Suppressor macrophage treated with lipopolysaccharide for 4 hours (primary cell): Measurements from ENCODE around the gene ACOT9.
"Not testable (repeated sequence)": the region's sequence is repeated elsewhere in the genome, so short reads cannot be mapped to it uniquely, and the experiment has no call there.

Experiments used
- DNase-seq: peaks from one replicate; pipeline ENCODE4 v3.0.0-alpha.2; 2020

The ACOT9 gene, protein sequence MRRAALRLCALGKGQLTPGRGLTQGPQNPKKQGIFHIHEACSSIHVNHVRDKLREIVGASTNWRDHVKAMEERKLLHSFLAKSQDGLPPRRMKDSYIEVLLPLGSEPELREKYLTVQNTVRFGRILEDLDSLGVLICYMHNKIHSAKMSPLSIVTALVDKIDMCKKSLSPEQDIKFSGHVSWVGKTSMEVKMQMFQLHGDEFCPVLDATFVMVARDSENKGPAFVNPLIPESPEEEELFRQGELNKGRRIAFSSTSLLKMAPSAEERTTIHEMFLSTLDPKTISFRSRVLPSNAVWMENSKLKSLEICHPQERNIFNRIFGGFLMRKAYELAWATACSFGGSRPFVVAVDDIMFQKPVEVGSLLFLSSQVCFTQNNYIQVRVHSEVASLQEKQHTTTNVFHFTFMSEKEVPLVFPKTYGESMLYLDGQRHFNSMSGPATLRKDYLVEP

DNA sequence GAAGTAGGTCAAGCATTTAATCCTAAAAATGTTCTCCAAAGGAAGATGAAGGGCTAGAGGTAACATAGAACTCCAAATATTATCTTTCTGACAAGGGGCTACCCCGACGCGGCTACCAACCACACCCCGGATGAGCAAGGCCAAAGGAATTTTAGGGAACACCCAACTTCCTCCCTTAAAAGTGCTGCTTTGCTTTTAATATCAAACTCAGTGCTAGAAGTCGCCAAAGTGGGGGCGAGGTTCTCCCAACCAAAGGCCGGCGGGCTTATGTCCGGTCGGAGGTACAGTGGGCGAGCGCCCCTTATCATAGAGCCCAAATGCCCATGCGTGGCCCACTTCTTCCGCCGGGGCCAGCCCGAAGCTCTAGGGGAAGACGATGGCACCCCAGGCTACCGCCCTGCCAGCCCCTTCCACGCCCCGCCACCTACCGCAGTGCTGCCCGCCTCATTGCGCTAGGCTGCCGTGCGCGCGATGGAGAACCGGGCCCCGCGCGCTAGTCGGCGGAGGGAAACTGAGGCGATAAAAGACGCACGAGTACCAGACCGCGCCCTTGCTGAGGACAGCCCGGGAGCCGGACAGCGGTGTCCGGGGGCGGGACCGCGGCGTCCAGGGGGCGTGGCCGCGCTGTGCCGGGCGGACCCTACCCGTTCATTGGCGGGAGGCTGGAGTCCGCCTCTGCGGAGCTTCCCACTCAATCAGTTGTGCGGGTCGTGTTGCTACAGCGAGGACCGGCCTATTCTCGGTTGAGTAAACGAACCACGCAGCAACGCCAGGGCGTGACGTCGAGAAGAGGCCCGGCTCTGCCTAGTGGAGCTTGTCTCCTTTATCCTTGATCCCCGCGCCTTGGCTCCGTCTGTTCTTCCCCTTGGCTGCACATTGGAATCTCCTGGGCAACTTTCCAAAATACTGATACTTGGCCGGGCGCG is at the start of gene ACOT9:
TSS of gene ACOT9 (minus strand) at position 580 of the 926 bp plus-strand sequence. CDS start at position 448, 132 bp downstream.
- DNase-seq: peak; percentile 95

DNA sequence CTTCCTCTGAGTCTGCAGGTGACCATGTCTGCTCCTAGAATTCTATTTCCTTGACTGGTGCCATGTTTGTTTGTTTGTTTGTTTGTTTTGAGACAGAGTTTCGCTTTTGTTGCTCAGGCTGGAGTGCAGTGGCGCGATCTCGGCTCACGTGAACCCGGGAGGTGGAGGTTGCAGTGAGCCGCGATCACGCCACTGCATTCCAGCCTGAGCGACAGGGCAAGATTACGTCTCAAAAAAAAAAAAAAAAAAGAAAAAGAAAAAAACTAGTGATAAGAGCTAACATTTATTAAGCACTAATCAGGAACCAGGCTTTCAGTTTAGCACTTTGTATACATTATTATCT is 47.0 kb upstream of the ACOT9 start:
- no peak for DNase-seq

DNA sequence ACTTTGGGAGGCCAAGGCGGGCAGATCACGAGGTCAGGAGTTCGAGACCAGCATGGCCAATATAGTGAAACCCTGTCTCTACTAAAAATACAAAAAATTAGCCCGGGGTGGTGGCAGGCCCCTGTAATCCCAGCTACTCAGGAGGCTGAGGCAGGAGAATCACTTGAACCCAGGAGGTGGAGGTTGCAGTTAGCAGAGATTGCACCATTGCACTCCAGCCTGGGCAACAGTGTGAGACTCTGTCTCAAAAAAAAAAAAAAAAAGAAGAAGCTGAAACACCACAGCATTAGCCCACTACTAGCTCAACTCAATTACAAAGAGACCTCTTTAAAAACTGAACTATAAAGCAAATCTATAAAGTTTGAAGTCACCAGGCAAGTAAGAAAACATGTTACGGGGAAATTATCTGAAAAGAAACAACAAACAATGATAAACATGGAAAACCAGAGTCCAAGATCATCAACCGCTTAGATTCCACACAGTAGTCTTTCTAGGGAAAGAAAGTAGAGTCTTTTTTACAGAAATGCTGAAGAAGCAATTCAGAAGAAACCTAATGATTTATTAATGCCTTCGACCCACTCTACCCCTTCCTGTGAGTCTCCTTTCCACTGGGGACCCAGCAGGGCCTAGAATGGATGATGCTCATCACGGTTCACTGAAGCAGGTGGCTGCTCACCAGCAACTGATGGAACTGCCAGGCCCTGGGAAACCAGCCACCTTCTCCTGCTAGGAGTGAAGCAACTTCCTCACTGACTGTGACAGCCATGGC is 46.5 kb upstream of the ACOT9 start:
- no peak for DNase-seq

DNA sequence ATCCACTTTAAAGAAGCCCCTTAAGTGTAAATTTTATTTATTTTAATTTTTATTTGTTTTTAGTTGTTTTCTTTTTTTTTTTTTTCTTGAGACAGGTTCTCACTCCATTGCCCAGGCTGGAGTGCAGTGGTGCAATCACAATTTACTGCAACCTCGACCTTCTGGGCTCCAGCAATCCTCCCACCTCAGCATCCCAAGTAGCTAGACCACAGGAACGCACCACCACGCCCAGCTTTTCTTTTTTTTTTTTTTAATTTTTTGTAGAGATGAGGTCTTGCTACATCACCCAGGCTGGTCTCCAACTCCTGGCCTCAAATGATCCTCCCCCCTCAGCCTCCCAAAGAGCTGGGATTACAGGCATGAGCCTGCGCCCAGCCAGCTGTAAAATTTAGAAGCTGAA is 45.9 kb upstream of the ACOT9 start:
- DNase-seq: no peak

DNA sequence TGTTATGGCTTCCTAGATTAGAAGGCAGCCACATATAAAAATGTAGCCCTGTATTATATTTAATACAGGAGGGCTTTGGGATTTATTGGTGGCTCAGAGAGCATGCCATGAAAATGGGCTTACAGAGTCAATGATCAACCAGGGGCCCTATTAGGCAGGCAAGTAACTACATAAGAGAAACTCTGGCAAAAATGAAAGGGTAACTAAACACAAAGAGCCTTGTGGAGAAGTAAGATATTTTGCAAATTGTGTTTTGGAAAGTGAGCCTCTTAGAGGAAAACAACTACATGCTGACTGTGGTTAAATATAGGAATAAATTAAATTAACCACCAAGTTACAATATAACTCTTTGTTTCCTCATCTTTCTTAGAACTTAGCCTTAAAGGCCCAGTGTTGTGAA is 45.4 kb upstream of the ACOT9 start:
- peak; percentile 55 for DNase-seq

DNA sequence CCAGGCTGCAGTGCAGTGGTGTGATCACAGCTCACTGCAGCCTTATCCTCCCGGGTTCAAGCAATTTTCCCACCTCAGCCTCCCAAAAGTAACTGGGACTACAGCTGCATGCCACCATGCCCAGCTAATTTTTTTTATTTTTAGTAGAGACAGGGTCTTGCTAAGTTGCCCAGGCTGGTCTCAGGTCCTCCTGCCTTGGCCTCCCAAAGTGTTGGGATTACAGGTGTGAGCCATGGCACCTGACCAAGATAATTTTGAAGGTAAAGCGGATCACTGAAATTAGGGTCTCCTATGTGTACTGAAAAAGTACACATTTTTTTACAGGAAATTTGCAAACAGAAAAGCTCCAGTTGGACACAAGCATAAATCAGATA is 44.7 kb upstream of the ACOT9 start:
- no peak for DNase-seq

DNA sequence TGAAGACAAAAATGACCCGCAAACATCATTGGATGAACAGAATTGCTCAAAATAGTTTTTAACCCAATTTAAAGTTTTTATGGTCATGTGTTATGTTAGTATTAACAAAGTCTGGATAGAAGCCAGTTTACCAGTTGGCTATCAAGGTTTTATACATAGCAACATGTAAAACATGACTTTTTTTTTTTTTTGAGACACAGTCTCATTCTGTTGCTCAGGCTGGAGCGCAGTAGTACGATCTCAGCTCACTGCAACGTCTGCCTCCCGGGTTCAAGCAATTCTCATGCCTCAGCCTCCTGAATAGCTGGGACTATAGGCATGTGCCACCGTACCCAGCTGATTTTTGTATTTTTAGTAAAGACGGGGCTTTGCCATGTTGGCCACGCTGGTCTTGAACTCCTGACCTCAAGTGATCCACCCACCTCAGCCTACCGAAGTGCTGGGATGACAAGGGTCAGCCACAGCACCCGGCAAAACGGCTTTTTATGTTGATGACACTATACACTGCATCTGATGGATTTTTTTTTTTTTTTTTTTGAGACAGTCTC is 43.3 kb upstream of the ACOT9 start:
- peak; percentile 65 for DNase-seq

DNA sequence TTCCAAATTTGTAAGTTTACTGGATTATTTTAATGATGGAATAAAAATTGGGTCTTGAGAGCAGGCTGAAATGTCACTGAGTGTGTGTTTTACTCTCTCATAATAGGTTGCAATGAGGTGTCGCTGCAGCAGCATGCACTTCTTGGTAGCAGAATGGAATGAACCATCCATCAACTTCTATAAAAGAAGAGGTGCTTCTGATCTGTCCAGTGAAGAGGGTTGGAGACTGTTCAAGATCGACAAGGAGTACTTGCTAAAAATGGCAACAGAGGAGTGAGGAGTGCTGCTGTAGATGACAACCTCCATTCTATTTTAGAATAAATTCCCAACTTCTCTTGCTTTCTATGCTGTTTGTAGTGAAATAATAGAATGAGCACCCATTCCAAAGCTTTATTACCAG is 42.5 kb upstream of the ACOT9 start:
- peak; percentile 43 for DNase-seq

DNA sequence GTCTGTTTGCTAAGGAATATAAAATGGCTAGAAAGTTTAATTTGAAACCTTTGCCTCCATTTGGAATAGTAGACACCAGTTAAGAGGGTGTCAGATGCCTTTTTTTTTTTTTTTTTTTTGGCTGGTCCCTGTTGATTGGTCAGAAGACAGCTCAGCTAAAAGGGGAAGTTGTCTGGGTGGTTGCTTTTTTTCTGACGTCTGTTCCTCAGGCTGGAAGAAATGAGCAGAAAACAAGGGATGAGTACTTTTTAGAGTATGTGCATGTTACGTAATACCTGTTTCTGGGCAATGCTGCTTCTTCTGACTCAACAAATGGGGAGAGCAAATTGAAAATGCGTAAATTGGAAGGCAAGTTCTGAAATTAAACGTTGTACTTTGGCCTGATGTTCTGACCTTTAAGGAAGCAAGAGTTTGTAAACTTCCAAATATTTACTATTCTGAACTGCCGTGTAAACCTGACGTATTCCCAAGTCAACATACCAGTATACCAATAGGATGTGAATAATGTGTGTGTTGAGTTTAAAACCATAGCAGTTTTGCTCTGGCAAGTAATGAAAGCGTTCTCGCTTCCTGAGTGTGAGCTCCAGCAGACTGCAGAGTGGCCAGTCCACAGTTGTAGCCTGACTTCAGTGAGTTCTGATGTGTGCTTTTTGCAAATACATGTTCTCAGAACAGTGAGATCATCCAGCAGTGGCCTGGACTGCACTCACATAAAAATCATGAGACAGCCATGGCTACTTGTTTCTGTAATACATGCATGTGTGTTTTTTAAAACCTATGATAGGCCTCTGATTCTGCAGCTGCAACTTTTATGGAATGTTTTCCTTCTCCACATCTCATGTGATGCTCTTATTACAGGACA is 41.6 kb upstream of the ACOT9 start:
- peak; percentile 65 for DNase-seq

DNA sequence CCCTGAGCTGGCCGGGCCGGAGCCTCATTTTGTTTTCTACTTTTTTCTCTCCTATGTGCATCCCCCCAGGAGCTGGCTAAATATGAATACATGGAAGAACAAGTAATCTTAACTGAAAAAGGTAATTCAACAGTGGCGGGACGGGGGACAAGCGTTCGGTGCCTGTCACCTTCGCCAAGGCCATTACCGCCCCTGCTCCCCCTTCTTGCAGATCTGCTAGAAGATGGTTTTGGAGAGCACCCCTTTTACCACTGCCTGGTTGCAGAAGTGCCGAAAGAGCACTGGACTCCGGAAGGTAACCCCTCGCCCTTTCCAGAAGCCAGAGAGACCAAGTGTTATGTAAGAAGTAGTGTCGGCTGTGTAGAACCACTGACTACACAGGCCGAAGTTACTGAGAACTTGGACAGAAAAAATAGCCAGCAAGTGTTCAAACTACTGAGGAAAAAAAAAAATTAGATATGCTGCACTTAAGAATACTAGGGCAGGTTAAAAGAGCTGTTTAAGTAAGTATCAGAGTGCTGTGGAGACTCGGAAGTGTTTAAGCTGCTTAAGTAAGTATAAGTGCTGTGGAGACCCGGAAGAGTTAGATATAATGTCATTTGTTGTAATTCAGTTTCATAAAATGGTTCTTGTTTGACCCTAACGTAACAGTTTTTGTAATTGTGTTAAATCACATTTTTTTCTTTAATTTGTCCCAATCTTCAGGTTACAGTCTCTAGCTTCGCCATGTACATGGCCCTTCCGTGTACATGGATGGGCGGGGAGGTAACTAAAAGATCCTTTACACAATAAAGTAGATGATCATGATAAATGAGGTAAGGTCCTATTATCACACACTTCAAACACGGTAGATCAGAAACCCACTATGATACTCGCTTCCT is 40.8 kb upstream of the ACOT9 start:
- DNase-seq: peak; percentile 44

DNA sequence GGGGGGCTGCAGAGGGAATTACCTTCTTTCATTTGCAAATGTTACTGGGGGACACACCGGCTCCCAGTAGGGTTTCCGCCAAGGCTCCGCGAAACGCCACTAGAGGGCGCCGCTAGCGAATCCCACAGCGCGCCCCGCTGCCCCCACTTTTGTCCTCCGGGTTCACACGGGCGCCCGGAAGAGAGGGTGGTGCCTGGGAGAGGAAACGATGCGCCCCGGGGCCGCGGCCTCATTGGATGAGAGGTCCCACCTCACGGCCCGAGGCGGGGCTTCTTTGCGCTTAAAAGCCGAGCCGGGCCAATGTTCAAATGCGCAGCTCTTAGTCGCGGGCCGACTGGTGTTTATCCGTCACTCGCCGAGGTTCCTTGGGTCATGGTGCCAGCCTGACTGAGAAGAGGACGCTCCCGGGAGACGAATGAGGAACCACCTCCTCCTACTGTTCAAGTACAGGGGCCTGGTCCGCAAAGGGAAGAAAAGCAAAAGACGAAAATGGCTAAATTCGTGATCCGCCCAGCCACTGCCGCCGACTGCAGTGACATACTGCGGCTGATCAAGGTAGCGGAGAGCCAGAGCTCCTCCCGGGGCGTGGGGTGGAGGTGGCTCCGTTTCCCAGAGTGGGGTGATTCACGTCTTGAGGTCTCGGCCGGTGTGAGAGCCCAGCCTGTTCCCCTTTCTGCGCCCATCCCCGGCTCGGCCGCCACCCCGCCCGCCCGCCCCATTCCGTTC is 40.0 kb upstream of the ACOT9 start, which contains the start of gene SAT1:
TSS of gene SAT1 (plus strand) at position 311 of the 726 bp plus-strand sequence. CDS start at position 490, 179 bp downstream.
- DNase-seq: peak; percentile 97

DNA sequence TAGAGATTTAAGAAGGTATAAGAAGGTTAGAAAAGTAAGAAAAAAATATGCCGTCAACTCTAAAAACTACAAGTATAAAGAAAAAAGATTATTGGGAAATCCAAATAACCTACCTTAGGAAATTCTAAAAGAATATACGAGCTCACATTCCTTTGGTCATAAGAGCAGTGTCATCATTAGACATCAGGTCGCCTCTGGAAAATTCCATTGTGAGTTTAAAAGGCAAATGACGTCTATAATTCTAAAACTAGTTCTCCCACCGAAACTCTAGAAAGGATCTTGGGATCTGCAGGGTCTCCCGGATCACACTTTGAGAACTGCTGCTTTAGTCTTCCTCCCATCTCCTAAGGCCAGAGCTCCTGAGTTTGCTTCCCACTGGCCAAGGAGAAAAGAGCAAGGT is 39.4 kb upstream of the ACOT9 start:
- peak; percentile 44 for DNase-seq

DNA sequence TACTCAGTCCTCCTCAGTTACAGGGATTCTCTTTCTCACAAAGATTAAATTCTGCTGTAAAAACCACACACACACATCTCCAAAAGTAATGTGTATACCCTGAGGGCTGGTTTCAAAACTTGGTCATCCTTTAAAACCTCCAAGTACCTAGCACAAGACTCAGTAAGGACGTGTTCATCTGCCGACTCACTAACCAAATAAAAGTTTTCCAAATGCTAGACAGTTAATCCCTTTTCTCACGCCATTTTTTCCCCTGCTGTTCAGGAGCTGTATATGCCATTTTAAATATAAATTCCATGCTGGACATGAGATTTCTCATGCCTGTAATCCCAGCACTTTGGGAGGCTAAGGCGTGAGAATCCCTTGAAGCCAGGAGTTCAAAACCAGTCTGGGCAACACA is 35.9 kb upstream of the ACOT9 start:
- DNase-seq: no peak

DNA sequence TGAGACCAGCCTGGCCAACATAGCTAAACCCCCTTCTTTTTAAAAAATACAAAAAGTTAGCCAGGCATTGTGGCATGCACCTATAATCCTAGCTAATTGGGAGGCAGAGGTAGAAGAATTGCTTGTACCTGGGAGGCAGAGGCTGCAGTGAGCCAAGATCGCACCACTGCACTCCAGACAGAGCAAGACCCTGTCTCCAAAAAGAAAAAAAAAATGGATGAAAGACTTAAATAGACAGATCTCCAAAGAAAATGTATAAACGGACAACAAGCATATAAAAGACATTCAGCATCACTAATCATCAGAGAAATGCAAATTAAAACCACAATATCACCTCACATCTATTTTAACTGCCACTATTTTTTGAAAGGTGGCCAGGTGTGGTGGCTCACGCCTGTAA is 33.3 kb upstream of the ACOT9 start:
- no peak for DNase-seq

DNA sequence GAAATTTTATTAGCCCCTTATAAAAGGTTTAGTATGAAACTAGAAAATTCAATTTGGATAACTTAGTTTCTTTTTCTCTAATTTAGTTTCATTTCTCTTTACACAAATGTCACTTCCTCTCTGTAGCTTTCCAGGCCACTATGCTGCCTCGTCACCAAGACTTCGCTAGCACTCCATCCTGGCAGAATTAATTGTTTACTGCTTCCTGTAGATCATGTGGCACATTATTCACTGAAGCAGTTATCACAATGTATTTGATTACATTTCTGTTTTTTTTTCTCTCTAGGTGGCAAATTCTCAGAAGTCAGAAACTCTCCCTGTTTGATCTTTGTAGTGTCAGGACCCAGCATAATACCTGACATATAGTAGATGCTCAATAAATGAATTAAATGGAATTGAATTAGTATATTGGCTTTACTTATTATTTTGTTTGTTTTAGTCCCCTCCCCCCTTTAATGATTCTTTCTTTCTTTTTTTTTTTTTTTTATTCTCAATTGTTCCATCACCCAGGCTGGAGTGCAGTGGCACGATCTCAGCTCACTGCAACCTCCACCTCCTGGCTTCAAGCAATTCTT is 30.6 kb upstream of the ACOT9 start:
- DNase-seq: peak; percentile 85

DNA sequence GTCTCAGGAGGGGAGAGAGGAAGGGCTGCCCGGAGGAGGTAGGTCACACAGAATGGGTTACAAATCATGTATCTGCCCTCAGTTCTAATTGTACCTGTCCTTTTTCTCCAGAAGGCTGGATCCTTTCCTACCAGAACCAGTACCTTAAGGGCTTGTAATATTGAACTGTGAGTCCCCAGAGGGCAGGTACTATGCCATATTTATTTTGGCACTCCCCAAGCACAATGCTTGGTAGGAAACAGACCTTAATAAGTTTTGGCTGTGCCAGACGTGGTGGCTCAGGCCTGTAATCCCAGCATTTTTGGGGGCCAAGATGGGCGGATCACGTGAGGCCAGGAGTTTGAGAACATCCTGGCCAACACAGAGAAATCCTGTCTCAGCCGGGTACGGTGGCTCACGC is 28.0 kb upstream of the ACOT9 start:
- not testable (repeated sequence) for DNase-seq

DNA sequence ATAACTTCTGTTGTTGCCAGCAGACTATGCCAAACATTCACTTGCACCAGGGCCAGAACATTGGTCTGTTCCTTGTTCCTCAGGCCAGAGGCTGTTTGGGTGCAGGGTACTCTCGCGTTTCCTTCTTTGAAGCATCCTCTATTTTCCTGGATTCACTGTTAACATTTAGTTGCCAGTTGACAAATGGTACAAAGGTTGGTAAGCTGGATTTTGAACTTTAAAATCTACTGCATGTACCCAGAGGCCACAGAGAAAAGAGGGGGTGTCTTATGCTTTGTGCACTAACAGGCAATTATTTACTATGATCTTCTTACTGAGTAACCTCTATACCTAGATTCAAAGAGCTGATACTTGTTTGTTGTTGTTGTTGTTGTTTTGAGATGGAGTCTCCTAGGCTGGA is 27.1 kb upstream of the ACOT9 start:
- no peak for DNase-seq

DNA sequence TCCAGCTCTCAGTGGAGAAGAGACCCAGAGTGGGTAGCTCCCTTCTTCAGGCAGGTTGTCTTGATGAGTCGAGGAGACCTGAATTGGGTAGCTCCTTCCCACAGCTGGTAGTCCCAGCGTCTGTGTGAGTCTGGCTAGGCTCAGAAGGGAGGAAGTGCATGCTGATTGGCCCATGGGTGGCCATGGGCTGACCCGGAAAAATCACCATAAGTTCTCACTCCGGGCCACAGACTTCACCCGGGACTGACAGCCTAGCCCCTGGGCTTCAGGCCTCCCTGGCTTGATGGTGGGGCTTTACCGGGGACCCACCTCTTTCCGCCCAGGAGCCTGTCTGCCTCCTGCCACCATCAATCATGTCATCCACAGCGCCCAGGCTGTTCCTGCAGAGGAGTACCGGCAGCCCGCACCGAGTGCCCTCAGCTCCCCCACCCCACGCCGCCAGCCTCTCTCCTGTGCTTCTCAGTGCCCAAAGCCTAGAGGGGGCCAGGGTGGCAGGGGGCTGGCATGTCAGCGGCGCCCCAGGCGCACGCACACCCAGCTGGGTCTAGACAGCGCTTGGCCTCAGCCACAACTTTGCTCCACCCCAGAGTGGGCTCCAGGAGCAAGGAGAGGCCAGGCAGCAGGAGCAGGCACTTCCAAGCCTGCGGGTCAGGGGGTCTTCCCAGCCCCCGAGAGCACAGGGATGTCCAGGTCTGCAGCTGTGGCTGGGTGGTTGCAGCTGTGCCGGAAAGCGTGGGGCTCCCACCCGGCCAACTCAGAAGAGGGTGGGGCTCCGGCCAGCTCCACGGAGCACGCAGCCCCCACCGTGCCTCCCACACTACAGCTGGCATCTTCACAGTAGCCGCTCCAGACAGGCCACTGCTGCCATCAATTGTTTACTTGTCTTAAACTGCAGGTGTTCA is 23.8 kb upstream of the ACOT9 start:
- DNase-seq: no peak

DNA sequence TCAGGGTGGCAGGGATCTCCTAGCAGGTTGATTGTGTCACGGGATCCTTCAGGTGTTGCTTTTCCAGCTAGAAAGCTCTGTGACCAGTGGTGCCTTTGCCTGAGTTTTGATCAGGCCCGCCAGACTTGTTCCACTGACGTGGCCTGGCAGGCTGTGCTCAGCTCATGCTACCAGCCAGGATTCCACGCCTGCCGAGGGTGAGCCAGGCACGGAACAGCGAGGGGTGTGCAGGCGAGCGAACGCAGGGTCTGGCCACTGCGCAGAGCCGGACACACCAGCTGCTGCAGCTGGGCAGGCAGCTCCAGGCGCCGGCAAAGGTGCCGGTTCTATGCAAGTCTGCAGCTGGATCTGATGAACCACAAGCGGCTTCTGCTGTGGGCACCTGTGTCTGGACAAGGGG is 22.8 kb upstream of the ACOT9 start:
- no peak for DNase-seq
